Stimulated activated CD4-positive, alpha-beta T cell treated with anti-CD3 and anti-CD28 coated beads, Interleukin-4, amount 100 ng/mL, for 24 hours (primary cell): ENCODE data around the gene OLFM2.
A peak's percentile ranks its signal among the peaks of the same experiment; 100 is the strongest.
"Not testable (repeated sequence)": the region's sequence is repeated elsewhere in the genome, so short reads cannot be mapped to it uniquely, and the experiment has no call there.

Experiments
- DNase-seq: peaks from one replicate; pipeline ENCODE4 v3.0.0-alpha.2; 2020

The OLFM2 gene

GRCh38 chr19:9857920-9858746 lies 78.2 kb downstream of the OLFM2 start:
- no peak for DNase-seq

GRCh38 chr19:9857076-9857721 lies 79.1 kb downstream of the OLFM2 start:
- DNase-seq, result no peak

DNA sequence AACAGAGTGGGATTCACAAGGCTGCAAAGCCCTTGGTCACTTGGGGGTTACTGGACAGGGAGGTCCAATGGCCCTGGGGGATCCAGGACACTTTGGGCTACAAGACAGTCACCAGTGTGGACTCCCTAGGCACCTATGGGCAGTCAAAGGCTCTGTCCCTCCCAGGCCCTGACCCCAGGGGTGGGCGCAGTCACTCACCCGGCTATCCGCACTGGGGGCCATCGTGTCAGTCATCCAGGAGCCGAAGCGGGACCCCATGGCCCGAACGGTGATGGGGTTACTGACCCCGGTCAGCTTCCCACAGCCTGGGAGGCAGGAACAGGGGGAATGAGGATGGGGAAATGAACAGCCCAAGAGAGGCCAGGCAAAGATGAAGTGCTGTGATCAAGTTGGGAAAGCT lies 79.7 kb downstream of the OLFM2 start:
- no peak for DNase-seq

GRCh38 chr19:9854282-9854846 lies 82.0 kb downstream of the OLFM2 start:
- DNase-seq, result no peak

GRCh38 chr19:9850235-9850959 lies 85.9 kb downstream of the OLFM2 start:
- DNase-seq, result no peak

GRCh38 chr19:9849791-9850190 lies 86.5 kb downstream of the OLFM2 start:
- DNase-seq, result no peak

DNA sequence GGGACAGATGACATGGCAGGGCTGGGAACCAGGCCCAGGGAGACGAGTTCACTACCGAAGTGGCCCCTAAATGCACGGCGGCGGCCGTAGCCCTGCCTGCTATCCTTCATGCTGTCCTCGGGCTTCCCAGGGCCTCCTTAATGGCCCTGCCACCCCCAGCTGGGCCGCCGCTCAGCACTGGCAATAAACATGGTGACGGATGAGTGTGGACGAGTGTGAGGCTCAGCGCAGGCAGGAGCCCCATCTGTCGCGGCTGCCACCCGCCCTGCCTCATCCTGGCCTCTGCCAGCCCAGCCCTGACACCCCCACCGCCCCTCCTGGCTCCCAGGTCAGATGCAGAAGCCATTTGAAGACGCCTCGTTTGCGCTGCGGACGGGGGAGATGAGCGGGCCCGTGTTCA lies 87.6 kb downstream of the OLFM2 start:
- DNase-seq, result no peak

DNA sequence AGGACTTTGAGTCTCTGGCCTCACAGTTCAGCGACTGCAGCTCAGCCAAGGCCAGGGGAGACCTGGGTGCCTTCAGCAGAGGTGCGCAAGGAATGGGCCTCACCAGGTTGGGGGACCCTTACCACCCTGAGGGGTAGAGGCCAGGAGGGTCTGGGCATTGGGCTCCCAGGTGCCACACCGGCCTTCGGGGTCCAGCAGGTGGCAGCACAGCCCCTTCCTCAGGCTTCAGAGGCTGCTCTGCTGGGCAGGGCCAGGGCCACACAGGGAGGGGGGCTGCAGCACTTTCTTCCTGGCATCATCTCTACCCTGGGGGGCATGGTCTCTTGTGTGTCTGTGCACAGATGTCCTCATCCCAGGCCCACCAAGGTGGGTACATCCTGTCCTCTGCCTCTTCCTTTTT lies 88.3 kb downstream of the OLFM2 start:
- peak; percentile 35 for DNase-seq

DNA sequence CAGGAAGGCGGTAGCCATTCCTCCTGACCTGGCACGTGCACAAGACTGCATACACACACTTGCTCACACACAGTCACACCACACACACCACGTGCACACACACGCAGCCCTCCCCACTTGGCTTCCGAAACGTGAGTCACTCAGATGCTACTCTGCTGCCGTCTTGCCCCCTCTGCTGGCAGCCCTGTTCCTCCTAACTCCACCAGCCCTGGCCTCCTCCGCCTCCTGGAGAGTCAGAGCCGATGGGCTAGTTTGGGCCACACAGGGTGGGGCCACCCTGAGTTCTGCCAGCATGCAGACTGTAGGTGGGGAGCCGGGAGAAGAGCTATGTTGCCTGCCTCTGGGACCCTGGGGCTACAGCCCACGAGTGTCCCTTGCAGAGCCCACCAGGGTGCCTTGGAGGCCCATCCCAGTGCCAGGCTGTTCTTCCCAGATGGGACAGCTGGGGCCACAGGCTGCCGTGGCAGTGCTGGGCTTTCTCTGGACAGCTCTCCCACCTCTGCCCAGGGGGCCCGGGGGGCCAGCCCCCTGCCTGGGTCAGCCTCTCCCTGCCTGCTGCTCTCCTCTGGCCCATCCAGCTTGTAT lies 89.1 kb downstream of the OLFM2 start:
- peak; percentile 57 for DNase-seq

DNA sequence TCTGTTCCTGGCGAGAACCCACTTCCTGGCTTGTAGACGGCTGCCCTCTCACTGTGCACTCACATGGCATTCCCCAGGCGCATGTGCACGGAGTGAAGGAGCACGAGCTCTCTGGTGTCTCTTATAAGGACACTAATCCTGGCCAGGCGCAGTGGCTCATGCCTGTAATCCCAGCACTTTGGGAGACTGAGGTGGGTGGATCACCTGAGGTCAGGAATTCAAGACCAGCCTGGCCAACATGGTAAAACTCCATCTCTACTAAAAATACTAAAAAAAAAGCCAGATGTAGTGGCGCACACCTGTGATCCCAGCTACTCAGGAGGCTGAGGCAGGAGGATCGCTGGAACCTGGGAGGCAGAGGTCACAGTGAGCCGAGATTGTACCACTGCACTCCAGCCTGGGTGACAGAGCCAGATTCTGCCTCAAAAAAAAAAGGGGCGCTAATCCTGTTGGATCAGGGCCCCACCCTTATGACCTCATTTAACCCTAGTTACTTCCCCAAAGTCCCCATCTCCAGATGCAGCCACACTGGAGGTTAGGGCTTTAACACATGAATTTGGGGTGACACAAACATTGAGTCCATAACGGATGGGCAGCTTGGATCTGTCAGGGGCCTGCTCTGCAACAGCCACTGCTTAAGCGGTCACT lies 92.6 kb downstream of the OLFM2 start:
- not testable (repeated sequence) for DNase-seq

- DNase-seq, result no peak
These were observed 93.3 kb downstream of the OLFM2 start for GRCh38 chr19:9842834-9843625.

DNA sequence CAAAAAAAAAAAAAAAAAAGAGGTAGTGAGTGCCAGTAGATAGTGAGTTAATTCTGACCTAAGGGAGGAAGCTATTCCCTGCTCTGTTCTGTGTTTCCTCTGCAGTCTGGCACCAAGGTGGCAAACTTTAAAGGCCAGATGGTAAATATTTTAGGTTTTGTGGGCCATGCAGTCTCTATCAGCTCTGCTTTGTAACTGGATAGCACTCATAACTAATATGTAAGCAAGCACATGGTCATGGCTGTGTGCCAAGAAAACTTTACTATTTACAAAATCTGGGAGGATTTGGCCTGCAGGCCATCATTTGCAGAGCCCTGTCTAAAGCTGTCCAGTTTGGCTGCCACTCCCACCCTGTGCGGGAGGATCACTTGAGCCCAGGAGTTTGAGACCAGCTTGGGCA lies 96.9 kb downstream of the OLFM2 start:
- DNase-seq, result no peak

DNA sequence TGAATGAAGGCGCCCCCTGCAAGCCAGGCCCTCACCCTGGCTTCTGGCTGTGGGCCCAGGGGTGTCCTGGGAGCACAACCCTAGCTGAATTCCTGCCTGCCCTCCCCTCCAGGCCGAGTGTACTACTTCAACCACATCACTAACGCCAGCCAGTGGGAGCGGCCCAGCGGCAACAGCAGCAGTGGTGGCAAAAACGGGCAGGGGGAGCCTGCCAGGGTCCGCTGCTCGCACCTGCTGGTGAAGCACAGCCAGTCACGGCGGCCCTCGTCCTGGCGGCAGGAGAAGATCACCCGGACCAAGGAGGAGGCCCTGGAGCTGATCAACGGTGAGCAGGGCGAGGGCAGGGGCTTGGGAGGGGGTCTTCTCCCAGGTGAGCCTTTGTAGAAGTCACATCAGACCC lies 98.0 kb downstream of the OLFM2 start:
- no peak for DNase-seq

DNA sequence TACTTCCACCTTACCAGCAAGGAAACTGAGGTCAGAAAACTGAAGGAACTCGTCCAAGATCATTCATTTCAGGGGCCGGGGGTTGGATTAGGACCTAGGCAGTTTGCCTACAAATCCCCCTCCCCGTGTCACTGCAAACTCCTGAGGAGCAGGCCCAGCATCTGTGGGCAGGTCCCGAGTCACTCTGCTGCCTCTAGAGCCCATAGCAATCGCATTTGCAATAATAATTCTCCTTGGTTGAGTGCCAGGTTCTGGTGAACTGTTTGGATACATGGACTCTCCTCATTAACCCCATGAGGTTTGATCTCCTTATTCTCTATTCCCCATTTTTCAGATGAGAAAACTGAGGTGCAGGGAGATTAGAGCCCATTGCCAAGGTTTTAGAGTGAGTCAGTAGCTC lies 100.3 kb downstream of the OLFM2 start:
- DNase-seq, result no peak

DNA sequence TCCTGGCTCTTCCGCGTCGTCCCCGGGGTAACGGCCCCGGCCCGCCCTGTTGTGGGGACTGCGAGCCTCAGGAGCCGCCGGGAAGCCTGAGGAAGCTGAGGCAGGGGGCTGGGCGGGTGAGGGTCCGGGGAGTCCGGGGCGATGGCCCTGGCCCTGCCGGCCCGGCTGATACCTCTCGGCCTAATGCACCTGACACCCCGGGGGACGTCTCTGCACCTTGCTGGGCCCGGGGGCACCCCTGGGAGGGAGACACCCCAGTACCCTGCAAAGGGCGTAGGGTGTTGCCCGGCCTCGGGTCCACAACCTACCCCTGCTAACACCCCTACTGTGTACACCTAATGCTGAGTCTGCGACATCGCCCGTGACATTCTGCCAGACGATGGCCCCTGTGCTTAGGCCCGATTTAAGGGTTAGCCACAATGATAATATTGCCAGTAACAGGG lies 100.8 kb downstream of the OLFM2 start:
- no peak for DNase-seq

DNA sequence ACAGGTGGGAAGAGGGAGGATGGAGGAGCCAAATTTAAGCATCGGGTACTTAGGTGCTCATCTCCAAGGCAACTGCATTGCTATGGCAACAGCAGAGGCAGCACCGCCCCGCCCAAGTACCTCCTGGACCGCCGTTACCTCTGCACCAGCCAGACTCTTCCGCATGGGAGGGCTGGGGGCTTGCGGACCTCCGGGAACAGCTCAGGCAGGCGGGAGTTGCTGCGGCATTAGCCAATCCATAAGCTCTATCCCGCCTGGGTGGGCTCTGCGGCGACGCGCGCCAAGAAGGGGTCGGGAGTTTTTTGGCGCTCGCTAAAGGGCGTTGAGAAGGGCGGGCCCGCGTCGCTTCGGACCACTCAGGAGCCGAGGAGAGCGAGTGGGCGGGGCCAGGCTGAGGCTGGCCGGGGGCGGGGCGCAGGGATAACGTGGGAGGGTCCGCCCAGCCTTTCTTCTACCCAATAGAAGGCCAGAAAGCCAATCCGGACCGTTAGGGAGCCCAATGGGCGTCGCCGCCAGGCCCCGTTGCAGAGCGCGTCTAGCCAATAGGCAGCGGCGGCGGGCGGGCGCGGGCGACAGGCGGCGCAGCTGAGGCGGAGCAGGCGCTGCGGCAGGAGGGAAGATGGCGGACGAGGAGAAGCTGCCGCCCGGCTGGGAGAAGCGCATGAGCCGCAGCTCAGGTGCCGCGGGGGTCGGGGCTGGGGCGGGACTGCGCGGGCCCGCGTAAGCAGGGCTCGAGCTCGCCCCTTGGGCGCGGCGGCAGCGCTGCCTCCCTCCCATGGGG lies 101.4 kb downstream of the OLFM2 start, which contains the start of gene PIN1:
TSS of gene PIN1 (plus strand) at position 593 of the 781 bp plus-strand sequence. CDS start at position 620, 27 bp downstream.
- DNase-seq, result peak; percentile 99

- DNase-seq, result no peak
These were observed 102.0 kb downstream of the OLFM2 start for GRCh38 chr19:9834307-9834725.

DNA sequence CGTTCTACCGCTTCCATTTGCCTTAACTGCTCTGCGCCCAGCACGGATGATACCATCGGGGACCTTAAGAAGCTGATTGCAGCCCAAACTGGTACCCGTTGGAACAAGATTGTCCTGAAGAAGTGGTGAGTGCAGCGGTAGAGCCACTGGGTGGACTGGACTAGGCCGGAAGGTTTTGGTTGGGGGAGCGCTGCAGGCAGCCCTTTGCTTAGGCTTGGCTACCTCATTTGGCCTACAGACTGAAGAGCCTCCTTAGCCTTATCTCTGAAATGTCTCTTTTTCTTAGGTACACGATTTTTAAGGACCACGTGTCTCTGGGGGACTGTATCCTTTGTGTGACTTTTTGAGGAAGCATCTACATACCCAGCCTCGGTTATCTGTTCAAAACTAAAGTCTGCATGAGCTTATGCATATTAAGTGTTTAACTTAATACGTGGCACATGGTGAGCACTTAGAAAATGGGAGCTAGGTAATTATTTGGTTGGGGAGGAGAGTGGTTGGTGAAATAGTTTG lies 107.7 kb downstream of the OLFM2 start:
- DNase-seq, result no peak

GRCh38 chr19:9827289-9828238 lies 108.8 kb downstream of the OLFM2 start, which contains the start of gene UBL5:
TSS of gene UBL5 (plus strand) at chr19:9827918. CDS start at chr19:9828338, 420 bp downstream.
- DNase-seq, result peak; percentile 92
